ENCODE measurements around the gene DLG2. TPM values are rescaled to one million over a fixed set of nuclear protein-coding genes. Genes with fewer than 3 reads are reported as not detected.

Gene DLG2
- total RNA-seq, 2 donors from 2014 or later, result 3.8 to 16.4 TPM

DNA sequence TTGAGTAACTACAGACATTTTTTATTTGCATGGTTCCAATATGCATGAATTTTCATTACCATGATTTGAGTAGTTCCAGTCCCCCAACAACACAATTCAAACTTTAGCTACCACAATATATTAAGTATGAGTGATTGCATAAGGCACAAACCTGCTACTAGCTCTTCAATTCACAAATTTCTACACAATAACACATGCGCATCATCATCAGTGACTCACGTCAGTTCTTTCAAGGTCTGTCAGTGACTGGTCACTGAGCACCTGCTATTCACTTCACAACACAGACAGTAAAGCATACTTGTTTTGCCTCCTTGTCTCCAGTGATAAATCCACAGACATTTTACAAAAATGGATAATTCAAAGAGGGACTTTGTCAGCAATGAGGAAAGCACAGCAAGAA is 1905.9 kb downstream of the DLG2 start:
- Histone ChIP-seq H3K27me3 (replicated peaks; ENCODE audit: insufficient read depth) (no peaks in the 10 kb centered on the region), H3K9me3 (no peaks in the 10 kb centered on the region), H3K4me3 (no peak overlapping the region), H3K4me1 (ENCODE audit: control insufficient read depth in 1 of 2, low read depth in 2 of 2) (peaks cover 0 to 26% of the 10 kb centered on the region in 2 donors), H3K27ac (no peak overlapping the region), H3K36me3 (no peaks in the 10 kb centered on the region)
- DNase-seq (ENCODE audit: low spot score) (no peak), ATAC-seq (ENCODE audit: insufficient number of reproducible peaks, low FRiP score, low read depth) (no peak)
- TF ChIP-seq, protein P1, sequence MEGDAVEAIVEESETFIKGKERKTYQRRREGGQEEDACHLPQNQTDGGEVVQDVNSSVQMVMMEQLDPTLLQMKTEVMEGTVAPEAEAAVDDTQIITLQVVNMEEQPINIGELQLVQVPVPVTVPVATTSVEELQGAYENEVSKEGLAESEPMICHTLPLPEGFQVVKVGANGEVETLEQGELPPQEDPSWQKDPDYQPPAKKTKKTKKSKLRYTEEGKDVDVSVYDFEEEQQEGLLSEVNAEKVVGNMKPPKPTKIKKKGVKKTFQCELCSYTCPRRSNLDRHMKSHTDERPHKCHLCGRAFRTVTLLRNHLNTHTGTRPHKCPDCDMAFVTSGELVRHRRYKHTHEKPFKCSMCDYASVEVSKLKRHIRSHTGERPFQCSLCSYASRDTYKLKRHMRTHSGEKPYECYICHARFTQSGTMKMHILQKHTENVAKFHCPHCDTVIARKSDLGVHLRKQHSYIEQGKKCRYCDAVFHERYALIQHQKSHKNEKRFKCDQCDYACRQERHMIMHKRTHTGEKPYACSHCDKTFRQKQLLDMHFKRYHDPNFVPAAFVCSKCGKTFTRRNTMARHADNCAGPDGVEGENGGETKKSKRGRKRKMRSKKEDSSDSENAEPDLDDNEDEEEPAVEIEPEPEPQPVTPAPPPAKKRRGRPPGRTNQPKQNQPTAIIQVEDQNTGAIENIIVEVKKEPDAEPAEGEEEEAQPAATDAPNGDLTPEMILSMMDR (IDR thresholded peaks at IDR 0.05), result no peak

DNA sequence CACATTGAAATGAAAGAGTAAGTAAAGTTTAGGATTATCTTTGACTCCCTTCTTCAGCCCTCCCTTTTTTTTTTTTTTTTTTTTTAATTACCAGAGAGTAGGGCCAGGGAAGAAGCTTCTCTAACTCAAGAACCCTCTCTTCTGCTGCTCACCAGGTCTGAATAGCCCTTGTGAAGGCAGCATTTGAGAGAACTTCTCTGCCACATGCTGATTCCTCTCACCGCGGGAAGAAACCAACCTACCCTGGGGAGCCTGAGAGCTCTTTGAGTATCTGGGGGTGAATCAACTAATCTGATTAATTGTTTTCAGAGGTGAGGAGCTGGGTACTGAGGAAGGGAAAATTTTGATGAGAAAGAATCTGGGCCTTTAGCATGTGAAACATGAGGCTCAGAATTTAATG is 1906.5 kb downstream of the DLG2 start:
- Histone ChIP-seq H3K4me1 (ENCODE audit: control insufficient read depth in 1 of 2, low read depth in 2 of 2) (peaks cover 0 to 22% of the 10 kb centered on the region in 2 donors), H3K27me3 (replicated peaks; ENCODE audit: insufficient read depth) (no peaks in the 10 kb centered on the region), H3K27ac (no peak overlapping the region), H3K36me3 (no peaks in the 10 kb centered on the region), H3K9me3 (no peaks in the 10 kb centered on the region), H3K4me3 (no peak overlapping the region)
- DNase-seq (ENCODE audit: low spot score) (no peak), ATAC-seq (ENCODE audit: insufficient number of reproducible peaks, low FRiP score, low read depth) (no peak)
- TF ChIP-seq, protein P1 (IDR thresholded peaks at IDR 0.05), result no peak

DNA sequence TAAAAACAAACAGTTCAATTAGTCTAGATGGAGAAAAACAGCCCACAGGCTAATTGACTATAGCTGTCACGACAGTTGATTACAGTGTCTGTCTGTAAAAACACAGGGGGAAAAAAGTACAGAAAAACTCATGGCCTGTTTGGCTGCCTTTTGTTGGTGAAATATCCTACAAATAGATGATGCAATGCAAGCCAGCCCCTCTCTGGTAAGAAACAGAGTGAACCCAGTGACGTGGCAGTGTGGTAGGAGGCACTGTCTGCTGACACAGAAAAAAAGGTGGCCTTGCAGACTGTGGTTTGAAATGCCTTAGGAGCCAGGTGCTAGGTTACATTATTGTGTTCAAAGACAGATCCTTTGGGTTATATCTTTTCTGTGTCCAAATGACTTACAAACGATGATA is 1909.6 kb downstream of the DLG2 start:
- no peaks in the 10 kb centered on the region for H3K36me3 ChIP-seq
- no peaks in the 10 kb centered on the region for H3K4me1 ChIP-seq (ENCODE audit: control insufficient read depth in 1 of 2, low read depth in 2 of 2)
- H3K27me3 ChIP-seq (replicated peaks; ENCODE audit: insufficient read depth), result no peaks in the 10 kb centered on the region
- H3K9me3 ChIP-seq, result no peaks in the 10 kb centered on the region
- no peak overlapping the region for H3K27ac ChIP-seq
- TF ChIP-seq, protein P1 (IDR thresholded peaks at IDR 0.05), result no peak
- H3K4me3 ChIP-seq, result no peak overlapping the region
- ATAC-seq (ENCODE audit: insufficient number of reproducible peaks, low FRiP score, low read depth), result no peak
- no peak for DNase-seq (ENCODE audit: low spot score)

DNA sequence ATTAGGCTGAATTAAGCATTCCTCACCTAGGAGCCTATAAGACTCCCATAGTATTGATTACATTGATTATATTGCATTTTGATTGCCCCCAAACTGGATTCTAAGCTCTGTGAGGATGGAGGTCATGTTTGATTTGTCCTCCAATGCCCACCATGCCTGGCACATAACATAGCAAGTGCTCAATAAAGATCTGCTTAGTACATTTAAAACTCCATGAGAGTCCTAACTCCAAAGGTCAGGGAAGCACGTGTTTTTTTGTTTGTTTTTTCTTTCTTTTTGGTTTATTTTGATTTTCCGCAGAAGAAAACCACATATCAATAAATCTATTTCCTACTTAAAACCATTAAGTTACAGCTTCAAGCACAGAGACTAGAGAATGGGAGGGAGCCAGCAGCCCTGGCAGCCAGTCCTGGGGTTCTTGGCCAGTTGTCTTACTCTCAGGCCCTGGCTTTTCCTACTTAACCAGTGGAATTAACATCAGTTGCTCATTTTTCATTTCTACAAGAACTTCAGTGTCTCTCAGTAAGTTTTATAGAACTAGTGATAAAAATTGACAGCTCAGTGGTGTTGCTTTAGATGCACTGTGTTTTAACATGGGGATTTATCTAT is 1911.1 kb downstream of the DLG2 start:
- Histone ChIP-seq H3K9me3 (no peaks in the 10 kb centered on the region), H3K27ac (no peak overlapping the region), H3K4me3 (no peak overlapping the region), H3K4me1 (ENCODE audit: control insufficient read depth in 1 of 2, low read depth in 2 of 2) (no peaks in the 10 kb centered on the region), H3K36me3 (no peaks in the 10 kb centered on the region), H3K27me3 (replicated peaks; ENCODE audit: insufficient read depth) (no peaks in the 10 kb centered on the region)
- no peak for ATAC-seq (ENCODE audit: insufficient number of reproducible peaks, low FRiP score, low read depth)
- DNase-seq (ENCODE audit: low spot score), result no peak
- TF ChIP-seq, protein P1 (IDR thresholded peaks at IDR 0.05), result no peak

DNA sequence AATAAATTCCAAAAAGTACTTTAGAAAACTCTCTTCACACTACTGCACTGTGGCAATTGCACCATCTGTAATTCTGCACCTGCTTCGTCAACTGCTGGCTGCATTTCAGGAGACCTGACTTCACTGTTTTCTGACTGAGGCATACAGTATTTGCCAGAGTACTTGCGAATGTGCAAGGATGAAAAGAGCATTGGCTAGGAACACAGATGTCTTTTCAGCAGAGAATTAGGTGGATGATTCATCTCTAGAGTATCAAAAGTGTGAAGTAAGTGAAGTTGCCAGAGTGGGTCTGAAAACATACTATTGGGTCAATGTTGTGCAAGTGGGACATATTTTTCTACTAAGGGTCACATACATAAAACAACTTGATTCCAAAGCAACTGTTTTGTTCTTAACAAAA is 1913.4 kb downstream of the DLG2 start:
- H3K4me3 ChIP-seq, result no peak overlapping the region
- H3K27ac ChIP-seq, result no peak overlapping the region
- H3K27me3 ChIP-seq (replicated peaks; ENCODE audit: insufficient read depth), result no peaks in the 10 kb centered on the region
- ATAC-seq (ENCODE audit: insufficient number of reproducible peaks, low FRiP score, low read depth), result no peak
- H3K9me3 ChIP-seq, result no peaks in the 10 kb centered on the region
- no peaks in the 10 kb centered on the region for H3K36me3 ChIP-seq
- no peak for DNase-seq (ENCODE audit: low spot score)
- TF ChIP-seq, protein P1 (IDR thresholded peaks at IDR 0.05), result no peak
- H3K4me1 ChIP-seq (ENCODE audit: control insufficient read depth in 1 of 2, low read depth in 2 of 2), result no peaks in the 10 kb centered on the region

All from thoracic aorta (tissue), 2 donors.